Skin epidermis (tissue), 12 donors: Measurements from ENCODE around the gene ALG10B.

ENCODE experiments used
- H3K27ac ChIP-seq, 21 experiments: fragments of 200-600 bp; sonication (generic) in 11 of 21; one replicate each; pipeline ENCODE4 v1.5.0; 2020; ENCODE audit warnings: mild to moderate bottlenecking in 3 of 21, inconsistent platforms in 2 of 21, moderate library complexity in 2 of 21
- H3K4me3 ChIP-seq, 7 experiments: fragments of 200-600 bp; sonication (generic) in 2 of 7; one replicate each; pipeline ENCODE4 v1.5.0; 2020; ENCODE audit warnings: inconsistent platforms in 2 of 7, mild to moderate bottlenecking in 2 of 7, moderate library complexity in 1 of 7

ALG10B gene

DNA sequence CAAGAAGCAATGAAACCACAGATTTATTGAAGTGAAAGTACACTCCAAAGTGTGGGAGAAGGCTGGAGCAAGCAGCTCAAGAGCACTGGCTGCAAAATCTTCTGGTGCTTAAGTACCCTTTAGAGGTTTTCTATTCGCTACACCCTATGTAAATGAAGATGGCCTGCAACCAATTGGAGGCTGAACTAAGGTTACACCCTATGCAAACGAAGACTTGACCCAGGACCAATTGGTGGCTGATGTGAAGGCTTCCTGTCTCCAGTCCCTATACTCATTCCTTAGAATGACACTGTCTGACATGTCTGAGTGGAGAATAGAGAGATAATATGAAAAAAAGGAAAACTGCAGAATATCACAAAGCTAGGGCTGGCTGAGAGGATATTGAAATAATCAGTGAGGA lies 57.2 kb downstream of the ALG10B start:
- H3K4me3 ChIP-seq, result no peak overlapping the region
- H3K27ac ChIP-seq, result no peak overlapping the region

DNA sequence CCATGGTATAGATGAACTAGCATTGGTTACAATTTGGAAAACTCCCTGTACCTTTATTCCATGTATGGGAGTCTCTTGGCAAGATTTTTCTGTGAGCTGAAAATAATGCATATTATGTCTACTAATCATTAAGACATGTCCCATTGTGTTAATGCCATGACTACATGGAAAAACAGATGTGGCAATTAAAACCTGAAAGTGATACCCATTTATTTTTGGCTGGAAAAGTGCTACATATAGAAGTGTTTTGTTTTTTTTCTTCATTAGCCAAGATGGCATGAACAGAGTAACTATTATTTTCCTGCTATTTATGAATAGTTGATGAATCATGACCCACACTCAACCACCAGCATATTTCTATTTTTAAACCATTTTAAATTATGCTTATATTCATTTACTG lies 58.2 kb downstream of the ALG10B start:
- Histone ChIP-seq H3K4me3 (no peak overlapping the region), H3K27ac (no peak overlapping the region)
